ENCODE measurements around the gene SYTL3. TPM values are rescaled to one million over a fixed set of nuclear protein-coding genes. Genes with fewer than 3 reads are reported as not detected.

SYTL3 gene
- total RNA-seq, 1 experiment from 2014 or later, result 0.28 TPM

DNA sequence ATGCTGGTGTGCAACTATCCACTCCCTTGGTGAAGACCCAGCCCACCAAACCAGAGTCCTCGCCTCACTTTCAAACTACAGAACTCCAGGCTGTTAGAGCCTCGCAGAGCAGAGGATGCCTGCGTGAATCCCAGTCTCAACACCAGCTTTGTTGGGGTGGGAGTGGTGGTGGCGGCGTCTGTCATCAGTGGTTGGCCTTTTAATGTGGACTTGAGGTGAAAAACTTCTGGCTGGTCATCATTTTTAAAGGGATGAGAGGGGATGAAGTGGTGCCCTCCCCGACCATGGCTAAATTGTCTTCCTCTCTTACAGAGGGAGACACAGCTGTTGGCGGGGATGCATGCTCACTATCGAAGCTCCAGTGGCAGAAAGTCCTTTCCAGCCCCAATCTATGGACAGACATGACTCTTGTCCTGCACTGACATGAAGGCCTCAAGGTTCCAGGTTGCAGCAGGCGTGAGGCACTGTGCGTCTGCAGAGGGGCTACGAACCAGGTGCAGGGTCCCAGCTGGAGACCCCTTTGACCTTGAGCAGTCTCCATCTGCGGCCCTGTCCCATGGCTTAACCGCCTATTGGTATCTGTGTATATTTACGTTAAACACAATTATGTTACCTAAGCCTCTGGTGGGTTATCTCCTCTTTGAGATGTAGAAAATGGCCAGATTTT is 114.5 kb downstream of the SYTL3 start:
- H3K4me3 Mint-ChIP-seq, result no peak overlapping the region
- no peaks in the 10 kb centered on the region for H3K9me3 Mint-ChIP-seq
- TF ChIP-seq, protein P1, sequence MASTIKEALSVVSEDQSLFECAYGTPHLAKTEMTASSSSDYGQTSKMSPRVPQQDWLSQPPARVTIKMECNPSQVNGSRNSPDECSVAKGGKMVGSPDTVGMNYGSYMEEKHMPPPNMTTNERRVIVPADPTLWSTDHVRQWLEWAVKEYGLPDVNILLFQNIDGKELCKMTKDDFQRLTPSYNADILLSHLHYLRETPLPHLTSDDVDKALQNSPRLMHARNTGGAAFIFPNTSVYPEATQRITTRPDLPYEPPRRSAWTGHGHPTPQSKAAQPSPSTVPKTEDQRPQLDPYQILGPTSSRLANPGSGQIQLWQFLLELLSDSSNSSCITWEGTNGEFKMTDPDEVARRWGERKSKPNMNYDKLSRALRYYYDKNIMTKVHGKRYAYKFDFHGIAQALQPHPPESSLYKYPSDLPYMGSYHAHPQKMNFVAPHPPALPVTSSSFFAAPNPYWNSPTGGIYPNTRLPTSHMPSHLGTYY (CRISPR knock-in tag; IDR thresholded peaks at IDR 0.05), result 0 out of 2 replicates have a peak, but pooled peaks have one; percentile 29
- TF ChIP-seq, protein P2, sequence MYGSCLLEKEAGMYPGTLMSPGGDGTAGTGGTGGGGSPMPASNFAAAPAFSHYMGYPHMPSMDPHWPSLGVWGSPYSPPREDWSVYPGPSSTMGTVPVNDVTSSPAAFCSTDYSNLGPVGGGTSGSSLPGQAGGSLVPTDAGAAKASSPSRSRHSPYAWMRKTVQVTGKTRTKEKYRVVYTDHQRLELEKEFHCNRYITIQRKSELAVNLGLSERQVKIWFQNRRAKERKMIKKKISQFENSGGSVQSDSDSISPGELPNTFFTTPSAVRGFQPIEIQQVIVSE (CRISPR knock-in tag; IDR thresholded peaks at IDR 0.05; ENCODE audit: borderline replicate concordance), result no peak
- TF ChIP-seq ELF4 (CRISPR knock-in tag; IDR thresholded peaks at IDR 0.05; ENCODE audit: low read depth) (no peak), ETV6 (CRISPR knock-in tag; IDR thresholded peaks at IDR 0.05) (0 out of 2 replicates have a peak, but pooled peaks have one; percentile 42), NFE2L1 (CRISPR knock-in tag; IDR thresholded peaks at IDR 0.05) (no peak)
- H3K27ac Mint-ChIP-seq, result peak overlapping the region; percentile 80
- ATAC-seq (peak; percentile 10), DNase-seq (ENCODE audit: low spot score) (no peak)
- H3K27me3 Mint-ChIP-seq (ENCODE audit: low read depth), result no peaks in the 10 kb centered on the region
- peaks cover 47% of the 10 kb centered on the region for H3K36me3 Mint-ChIP-seq
- POLR2A ChIA-PET, result interaction anchor here (0.6 kb wide), 1 partner anchor 361 kb away, joined by 3 read pairs; no protein-coding TSS in a partner anchor
- H3K4me1 Mint-ChIP-seq, result peaks cover 16% of the 10 kb centered on the region
- CTCF ChIA-PET, result interaction anchor here (0.8 to 5.1 kb wide), 3 partner anchors 46 to 236 kb away, joined by 3 to 27 read pairs (median 3); partner anchors contain the start of gene RSPH3

DNA sequence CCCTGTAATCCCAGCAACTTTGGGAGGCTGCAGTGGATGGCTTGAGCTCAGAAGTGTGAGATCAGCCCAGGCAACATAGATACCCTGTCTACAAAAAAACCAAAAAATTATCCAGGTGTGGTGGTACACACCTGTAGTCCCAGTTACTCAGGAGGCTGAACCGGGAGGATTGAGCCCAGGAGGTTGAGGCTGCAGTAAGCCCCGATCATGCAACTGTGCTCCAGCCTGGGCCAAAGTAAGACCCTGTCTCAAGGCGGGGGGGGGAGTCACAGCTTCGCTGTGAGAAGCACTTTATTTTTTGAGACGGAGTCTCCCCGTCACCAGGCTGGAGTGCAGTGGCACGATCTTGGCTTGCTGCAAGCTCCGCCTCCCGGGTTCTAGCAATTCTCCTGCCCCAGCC is 115.1 kb downstream of the SYTL3 start:
- H3K27me3 Mint-ChIP-seq (ENCODE audit: low read depth), result no peaks in the 10 kb centered on the region
- no peak overlapping the region for H3K4me3 Mint-ChIP-seq
- DNase-seq (ENCODE audit: low spot score) (no peak), ATAC-seq (no peak)
- H3K36me3 Mint-ChIP-seq, result peaks cover 53% of the 10 kb centered on the region
- H3K27ac Mint-ChIP-seq, result peak overlapping the region; percentile 74
- POLR2A ChIA-PET, result no interaction called here
- CTCF ChIA-PET, result interaction anchor here (1.4 to 5.1 kb wide), 4 partner anchors 12 to 235 kb away, joined by 3 to 27 read pairs (median 7); partner anchors contain the start of gene RSPH3
- no peaks in the 10 kb centered on the region for H3K9me3 Mint-ChIP-seq
- H3K4me1 Mint-ChIP-seq, result peaks cover 16% of the 10 kb centered on the region
- TF ChIP-seq, protein P3, sequence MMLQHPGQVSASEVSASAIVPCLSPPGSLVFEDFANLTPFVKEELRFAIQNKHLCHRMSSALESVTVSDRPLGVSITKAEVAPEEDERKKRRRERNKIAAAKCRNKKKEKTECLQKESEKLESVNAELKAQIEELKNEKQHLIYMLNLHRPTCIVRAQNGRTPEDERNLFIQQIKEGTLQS (CRISPR knock-in tag; conservative IDR thresholded peaks at IDR 0.05), result no peak

DNA sequence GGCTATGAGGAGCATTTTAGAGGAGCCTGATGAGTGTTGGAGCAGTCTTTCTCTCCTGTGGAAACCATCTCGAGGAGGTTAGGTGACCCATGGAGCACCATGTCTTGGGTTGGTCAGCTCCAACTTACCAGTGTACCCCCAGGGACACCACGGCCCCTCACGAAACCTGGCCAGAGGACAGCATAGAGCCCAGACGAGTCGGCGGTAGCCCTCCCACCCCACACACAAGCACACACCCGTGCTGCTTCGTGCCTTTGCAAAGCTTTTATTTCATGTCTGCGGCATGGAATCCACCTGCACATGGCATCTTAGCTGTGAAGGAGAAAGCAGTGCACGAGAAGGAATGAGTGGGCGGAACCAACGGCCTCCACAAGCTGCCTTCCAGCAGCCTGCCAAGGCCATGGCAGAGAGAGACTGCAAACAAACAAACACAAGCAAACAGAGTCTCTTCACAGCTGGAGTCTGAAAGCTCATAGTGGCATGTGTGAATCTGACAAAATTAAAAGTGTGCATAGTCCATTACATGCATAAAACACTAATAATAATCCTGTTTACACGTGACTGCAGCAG is 115.7 kb downstream of the SYTL3 start:
- no peak overlapping the region for H3K27ac Mint-ChIP-seq
- ATAC-seq (no peak), DNase-seq (ENCODE audit: low spot score) (no peak)
- no peak for TF ChIP-seq FOXK1 (CRISPR knock-in tag; IDR thresholded peaks at IDR 0.05)
- TF ChIP-seq, protein P4, sequence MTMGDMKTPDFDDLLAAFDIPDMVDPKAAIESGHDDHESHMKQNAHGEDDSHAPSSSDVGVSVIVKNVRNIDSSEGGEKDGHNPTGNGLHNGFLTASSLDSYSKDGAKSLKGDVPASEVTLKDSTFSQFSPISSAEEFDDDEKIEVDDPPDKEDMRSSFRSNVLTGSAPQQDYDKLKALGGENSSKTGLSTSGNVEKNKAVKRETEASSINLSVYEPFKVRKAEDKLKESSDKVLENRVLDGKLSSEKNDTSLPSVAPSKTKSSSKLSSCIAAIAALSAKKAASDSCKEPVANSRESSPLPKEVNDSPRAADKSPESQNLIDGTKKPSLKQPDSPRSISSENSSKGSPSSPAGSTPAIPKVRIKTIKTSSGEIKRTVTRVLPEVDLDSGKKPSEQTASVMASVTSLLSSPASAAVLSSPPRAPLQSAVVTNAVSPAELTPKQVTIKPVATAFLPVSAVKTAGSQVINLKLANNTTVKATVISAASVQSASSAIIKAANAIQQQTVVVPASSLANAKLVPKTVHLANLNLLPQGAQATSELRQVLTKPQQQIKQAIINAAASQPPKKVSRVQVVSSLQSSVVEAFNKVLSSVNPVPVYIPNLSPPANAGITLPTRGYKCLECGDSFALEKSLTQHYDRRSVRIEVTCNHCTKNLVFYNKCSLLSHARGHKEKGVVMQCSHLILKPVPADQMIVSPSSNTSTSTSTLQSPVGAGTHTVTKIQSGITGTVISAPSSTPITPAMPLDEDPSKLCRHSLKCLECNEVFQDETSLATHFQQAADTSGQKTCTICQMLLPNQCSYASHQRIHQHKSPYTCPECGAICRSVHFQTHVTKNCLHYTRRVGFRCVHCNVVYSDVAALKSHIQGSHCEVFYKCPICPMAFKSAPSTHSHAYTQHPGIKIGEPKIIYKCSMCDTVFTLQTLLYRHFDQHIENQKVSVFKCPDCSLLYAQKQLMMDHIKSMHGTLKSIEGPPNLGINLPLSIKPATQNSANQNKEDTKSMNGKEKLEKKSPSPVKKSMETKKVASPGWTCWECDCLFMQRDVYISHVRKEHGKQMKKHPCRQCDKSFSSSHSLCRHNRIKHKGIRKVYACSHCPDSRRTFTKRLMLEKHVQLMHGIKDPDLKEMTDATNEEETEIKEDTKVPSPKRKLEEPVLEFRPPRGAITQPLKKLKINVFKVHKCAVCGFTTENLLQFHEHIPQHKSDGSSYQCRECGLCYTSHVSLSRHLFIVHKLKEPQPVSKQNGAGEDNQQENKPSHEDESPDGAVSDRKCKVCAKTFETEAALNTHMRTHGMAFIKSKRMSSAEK (CRISPR knock-in tag; IDR thresholded peaks at IDR 0.05; ENCODE audit: borderline replicate concordance), result no peak
- no peak for TF ChIP-seq RELA (CRISPR knock-in tag; IDR thresholded peaks at IDR 0.05; ENCODE audit: borderline replicate concordance)
- TF ChIP-seq ZNF396 (CRISPR knock-in tag; IDR thresholded peaks at IDR 0.05; ENCODE audit: borderline replicate concordance), result no peak
- TF ChIP-seq, protein P5, sequence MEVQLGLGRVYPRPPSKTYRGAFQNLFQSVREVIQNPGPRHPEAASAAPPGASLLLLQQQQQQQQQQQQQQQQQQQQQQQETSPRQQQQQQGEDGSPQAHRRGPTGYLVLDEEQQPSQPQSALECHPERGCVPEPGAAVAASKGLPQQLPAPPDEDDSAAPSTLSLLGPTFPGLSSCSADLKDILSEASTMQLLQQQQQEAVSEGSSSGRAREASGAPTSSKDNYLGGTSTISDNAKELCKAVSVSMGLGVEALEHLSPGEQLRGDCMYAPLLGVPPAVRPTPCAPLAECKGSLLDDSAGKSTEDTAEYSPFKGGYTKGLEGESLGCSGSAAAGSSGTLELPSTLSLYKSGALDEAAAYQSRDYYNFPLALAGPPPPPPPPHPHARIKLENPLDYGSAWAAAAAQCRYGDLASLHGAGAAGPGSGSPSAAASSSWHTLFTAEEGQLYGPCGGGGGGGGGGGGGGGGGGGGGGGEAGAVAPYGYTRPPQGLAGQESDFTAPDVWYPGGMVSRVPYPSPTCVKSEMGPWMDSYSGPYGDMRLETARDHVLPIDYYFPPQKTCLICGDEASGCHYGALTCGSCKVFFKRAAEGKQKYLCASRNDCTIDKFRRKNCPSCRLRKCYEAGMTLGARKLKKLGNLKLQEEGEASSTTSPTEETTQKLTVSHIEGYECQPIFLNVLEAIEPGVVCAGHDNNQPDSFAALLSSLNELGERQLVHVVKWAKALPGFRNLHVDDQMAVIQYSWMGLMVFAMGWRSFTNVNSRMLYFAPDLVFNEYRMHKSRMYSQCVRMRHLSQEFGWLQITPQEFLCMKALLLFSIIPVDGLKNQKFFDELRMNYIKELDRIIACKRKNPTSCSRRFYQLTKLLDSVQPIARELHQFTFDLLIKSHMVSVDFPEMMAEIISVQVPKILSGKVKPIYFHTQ (CRISPR knock-in tag; IDR thresholded peaks at IDR 0.05), result no peak
- TF ChIP-seq, protein P6, sequence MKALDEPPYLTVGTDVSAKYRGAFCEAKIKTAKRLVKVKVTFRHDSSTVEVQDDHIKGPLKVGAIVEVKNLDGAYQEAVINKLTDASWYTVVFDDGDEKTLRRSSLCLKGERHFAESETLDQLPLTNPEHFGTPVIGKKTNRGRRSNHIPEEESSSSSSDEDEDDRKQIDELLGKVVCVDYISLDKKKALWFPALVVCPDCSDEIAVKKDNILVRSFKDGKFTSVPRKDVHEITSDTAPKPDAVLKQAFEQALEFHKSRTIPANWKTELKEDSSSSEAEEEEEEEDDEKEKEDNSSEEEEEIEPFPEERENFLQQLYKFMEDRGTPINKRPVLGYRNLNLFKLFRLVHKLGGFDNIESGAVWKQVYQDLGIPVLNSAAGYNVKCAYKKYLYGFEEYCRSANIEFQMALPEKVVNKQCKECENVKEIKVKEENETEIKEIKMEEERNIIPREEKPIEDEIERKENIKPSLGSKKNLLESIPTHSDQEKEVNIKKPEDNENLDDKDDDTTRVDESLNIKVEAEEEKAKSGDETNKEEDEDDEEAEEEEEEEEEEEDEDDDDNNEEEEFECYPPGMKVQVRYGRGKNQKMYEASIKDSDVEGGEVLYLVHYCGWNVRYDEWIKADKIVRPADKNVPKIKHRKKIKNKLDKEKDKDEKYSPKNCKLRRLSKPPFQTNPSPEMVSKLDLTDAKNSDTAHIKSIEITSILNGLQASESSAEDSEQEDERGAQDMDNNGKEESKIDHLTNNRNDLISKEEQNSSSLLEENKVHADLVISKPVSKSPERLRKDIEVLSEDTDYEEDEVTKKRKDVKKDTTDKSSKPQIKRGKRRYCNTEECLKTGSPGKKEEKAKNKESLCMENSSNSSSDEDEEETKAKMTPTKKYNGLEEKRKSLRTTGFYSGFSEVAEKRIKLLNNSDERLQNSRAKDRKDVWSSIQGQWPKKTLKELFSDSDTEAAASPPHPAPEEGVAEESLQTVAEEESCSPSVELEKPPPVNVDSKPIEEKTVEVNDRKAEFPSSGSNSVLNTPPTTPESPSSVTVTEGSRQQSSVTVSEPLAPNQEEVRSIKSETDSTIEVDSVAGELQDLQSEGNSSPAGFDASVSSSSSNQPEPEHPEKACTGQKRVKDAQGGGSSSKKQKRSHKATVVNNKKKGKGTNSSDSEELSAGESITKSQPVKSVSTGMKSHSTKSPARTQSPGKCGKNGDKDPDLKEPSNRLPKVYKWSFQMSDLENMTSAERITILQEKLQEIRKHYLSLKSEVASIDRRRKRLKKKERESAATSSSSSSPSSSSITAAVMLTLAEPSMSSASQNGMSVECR (CRISPR knock-in tag; IDR thresholded peaks at IDR 0.05; ENCODE audit: borderline replicate concordance), result no peak
- H3K9me3 Mint-ChIP-seq, result no peaks in the 10 kb centered on the region
- H3K27me3 Mint-ChIP-seq (ENCODE audit: low read depth), result no peaks in the 10 kb centered on the region
- H3K4me1 Mint-ChIP-seq, result peaks cover 14% of the 10 kb centered on the region
- ChIA-PET POLR2A (no interaction called here), CTCF (interaction anchor here (1.2 to 2.8 kb wide), 3 partner anchors 13 to 205 kb away, joined by 3 to 9 read pairs (median 5); no protein-coding TSS in a partner anchor)
- H3K4me3 Mint-ChIP-seq, result no peak overlapping the region
- H3K36me3 Mint-ChIP-seq, result peaks cover 59% of the 10 kb centered on the region

Measured in WTC11 (cell line).